MM.1S (cell line): ENCODE data around the gene LGR4.

Source experiments
- DNase-seq: peaks from one replicate; pipeline ENCODE4 v3.0.0-alpha.2; 2015
- H2AFZ ChIP-seq: fragments of 300-600 bp; sonication (generic); 2 replicates; pipeline ENCODE4 v1.6.0; 2016; ENCODE audit warnings: antibody characterized with exemption, low read length
- H3F3A ChIP-seq: fragments of 300-600 bp; sonication (generic); 2 replicates; pipeline ENCODE4 v1.6.1; 2016; ENCODE audit warnings: mild to moderate bottlenecking, antibody characterized with exemption, low read length, moderate library complexity, mixed read lengths; ENCODE audit not compliant: insufficient read depth
- H3K27ac ChIP-seq: fragments of 300-600 bp; sonication (generic); 2 replicates; pipeline ENCODE4 v1.5.1; 2016; ENCODE audit warnings: mild to moderate bottlenecking, low read length
- H3K27me3 ChIP-seq: fragments of 300-600 bp; sonication (generic); replicated peaks from 2 replicates; pipeline ENCODE4 v1.6.0; 2016; ENCODE audit warnings: low read length; ENCODE audit not compliant: insufficient read depth
- H3K36me3 ChIP-seq: fragments of 300-600 bp; sonication (generic); replicated peaks from 2 replicates; pipeline ENCODE4 v1.6.1; 2016; ENCODE audit warnings: mild to moderate bottlenecking, low read length, mixed read lengths; ENCODE audit not compliant: insufficient read depth
- H3K4me1 ChIP-seq: fragments of 300-600 bp; sonication (generic); 2 replicates; pipeline ENCODE4 v1.6.1; 2016; ENCODE audit warnings: low read length, mixed read lengths
- H3K4me2 ChIP-seq: fragments of 300-600 bp; sonication (generic); 2 replicates; pipeline ENCODE4 v1.6.0; 2016; ENCODE audit warnings: low read depth, low read length
- H3K4me3 ChIP-seq: fragments of 300-600 bp; sonication (generic); 2 replicates; pipeline ENCODE4 v1.5.1; 2016; ENCODE audit warnings: low read length, mixed read lengths
- H3K79me2 ChIP-seq: fragments of 300-600 bp; sonication (generic); 2 replicates; pipeline ENCODE4 v1.6.1; 2016; ENCODE audit warnings: mixed run types, low read length, mixed read lengths
- H3K9ac ChIP-seq: fragments of 300-600 bp; sonication (generic); 2 replicates; pipeline ENCODE4 v1.6.1; 2016; ENCODE audit warnings: low read length, mixed read lengths
- H3K9me2 ChIP-seq: fragments of 300-600 bp; sonication (generic); replicated peaks from 2 replicates; pipeline ENCODE4 v1.6.1; 2016; ENCODE audit warnings: mild to moderate bottlenecking, low read length, mixed read lengths; ENCODE audit not compliant: insufficient read depth
- H3K9me3 ChIP-seq: fragments of 300-600 bp; sonication (generic); replicated peaks from 2 replicates; pipeline ENCODE4 v1.6.1; 2016; ENCODE audit warnings: mild to moderate bottlenecking, low read length, mixed read lengths; ENCODE audit not compliant: insufficient read depth
- H4K20me1 ChIP-seq: fragments of 300-600 bp; sonication (generic); 2 replicates; pipeline ENCODE4 v1.6.1; 2016; ENCODE audit warnings: mild to moderate bottlenecking, low read length, moderate library complexity, mixed read lengths; ENCODE audit not compliant: insufficient read depth
- EZH2 ChIP-seq: fragments of 300-600 bp; sonication (generic); optimal IDR thresholded peaks from 2 replicates; pipeline ENCODE3; 2017; ENCODE audit warnings: low read depth, mild to moderate bottlenecking, antibody characterized with exemption, low read length, mixed read lengths
- EZH2phosphoT487 ChIP-seq: fragments of 300-600 bp; sonication (generic); IDR thresholded peaks from 2 replicates; pipeline ENCODE4 v1.6.1; 2018; ENCODE audit warnings: antibody characterized with exemption, low read length
- TF ChIP-seq, protein P1 (sequence below): fragments of 300-600 bp; sonication (generic); IDR thresholded peaks from 2 replicates; pipeline ENCODE4 v1.5.1; 2016; ENCODE audit warnings: antibody characterized with exemption, low read length, mixed read lengths

LGR4 gene

DNA sequence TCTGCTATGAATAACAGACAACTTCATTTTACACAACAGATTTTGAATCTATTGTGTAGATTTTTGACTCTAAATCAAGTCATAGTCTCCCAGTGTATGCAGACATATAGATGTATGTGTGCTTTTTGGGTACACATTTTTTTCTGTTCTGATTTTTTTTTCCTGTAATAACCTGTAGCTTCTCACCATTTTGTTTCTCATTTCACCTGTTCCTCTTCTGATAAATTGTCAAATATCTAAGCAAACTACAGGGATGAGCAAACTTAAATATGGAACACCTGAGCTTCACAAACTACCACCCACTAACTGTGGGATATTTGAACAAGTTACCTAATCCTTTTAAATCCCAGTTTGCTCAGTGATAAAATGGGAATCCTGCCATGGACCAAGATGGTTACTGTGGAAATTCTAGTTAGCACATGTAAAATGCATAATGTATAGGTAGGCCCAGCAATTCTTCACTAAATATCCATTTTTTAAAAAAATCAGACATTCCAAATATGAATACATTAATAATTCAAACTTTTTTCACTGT is 15.7 kb downstream of the LGR4 start:
- H3K27ac ChIP-seq: no peak overlapping the region
- H3K36me3 ChIP-seq: no peaks in the 10 kb centered on the region
- no peak overlapping the region for H3K4me3 ChIP-seq
- no peaks in the 10 kb centered on the region for H3K9me2 ChIP-seq
- no peaks in the 10 kb centered on the region for H3F3A ChIP-seq
- H3K4me1 ChIP-seq: no peaks in the 10 kb centered on the region
- no peak overlapping the region for H3K4me2 ChIP-seq
- H2AFZ ChIP-seq: no peak overlapping the region
- no peak for DNase-seq
- no peaks in the 10 kb centered on the region for H3K9me3 ChIP-seq
- TF ChIP-seq, protein P1, sequence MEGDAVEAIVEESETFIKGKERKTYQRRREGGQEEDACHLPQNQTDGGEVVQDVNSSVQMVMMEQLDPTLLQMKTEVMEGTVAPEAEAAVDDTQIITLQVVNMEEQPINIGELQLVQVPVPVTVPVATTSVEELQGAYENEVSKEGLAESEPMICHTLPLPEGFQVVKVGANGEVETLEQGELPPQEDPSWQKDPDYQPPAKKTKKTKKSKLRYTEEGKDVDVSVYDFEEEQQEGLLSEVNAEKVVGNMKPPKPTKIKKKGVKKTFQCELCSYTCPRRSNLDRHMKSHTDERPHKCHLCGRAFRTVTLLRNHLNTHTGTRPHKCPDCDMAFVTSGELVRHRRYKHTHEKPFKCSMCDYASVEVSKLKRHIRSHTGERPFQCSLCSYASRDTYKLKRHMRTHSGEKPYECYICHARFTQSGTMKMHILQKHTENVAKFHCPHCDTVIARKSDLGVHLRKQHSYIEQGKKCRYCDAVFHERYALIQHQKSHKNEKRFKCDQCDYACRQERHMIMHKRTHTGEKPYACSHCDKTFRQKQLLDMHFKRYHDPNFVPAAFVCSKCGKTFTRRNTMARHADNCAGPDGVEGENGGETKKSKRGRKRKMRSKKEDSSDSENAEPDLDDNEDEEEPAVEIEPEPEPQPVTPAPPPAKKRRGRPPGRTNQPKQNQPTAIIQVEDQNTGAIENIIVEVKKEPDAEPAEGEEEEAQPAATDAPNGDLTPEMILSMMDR: no peak
- TF ChIP-seq EZH2phosphoT487: no peak
- no peak for TF ChIP-seq EZH2
- no peaks in the 10 kb centered on the region for H3K79me2 ChIP-seq
- H4K20me1 ChIP-seq: no peaks in the 10 kb centered on the region
- no peak overlapping the region for H3K9ac ChIP-seq
- H3K27me3 ChIP-seq: no peaks in the 10 kb centered on the region

DNA sequence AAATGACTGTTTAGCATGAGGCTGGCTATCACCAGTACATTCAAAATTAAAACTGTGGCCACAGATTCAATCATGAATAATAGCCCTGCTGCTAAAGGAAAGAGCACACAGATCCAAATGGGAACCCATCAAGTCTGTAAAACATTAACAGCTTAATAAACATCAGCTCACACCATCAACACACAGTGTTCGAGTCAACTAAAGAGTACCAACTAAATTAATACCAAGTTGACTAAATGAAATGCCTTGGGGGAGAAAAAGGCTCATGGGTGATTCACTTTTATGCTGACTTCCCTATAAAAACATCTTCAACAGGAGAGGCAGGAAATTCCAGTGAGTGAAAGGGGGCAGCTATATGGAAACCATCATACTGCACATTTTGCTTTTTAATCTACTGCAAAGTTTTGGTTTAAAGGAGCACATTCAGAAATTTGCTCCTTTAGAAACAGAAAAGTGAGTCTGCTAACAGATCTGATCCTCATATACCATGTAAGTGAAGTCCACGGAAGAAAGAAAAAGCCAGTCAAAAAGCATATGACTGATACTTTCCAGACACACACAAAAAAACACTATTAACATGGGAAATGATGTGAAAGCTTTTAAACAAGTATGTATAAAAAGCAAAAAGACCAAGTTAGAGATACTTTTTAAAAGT is 16.3 kb downstream of the LGR4 start:
- TF ChIP-seq EZH2 (no peak), EZH2phosphoT487 (no peak)
- TF ChIP-seq, protein P1: no peak
- no peaks in the 10 kb centered on the region for H3K4me1 ChIP-seq
- H3K79me2 ChIP-seq: no peaks in the 10 kb centered on the region
- no peak overlapping the region for H3K9ac ChIP-seq
- no peaks in the 10 kb centered on the region for H3K36me3 ChIP-seq
- H3K27ac ChIP-seq: no peak overlapping the region
- no peaks in the 10 kb centered on the region for H3K27me3 ChIP-seq
- no peaks in the 10 kb centered on the region for H3F3A ChIP-seq
- no peak overlapping the region for H2AFZ ChIP-seq
- H3K9me3 ChIP-seq: no peaks in the 10 kb centered on the region
- no peak overlapping the region for H3K4me3 ChIP-seq
- no peaks in the 10 kb centered on the region for H4K20me1 ChIP-seq
- H3K4me2 ChIP-seq: no peak overlapping the region
- no peaks in the 10 kb centered on the region for H3K9me2 ChIP-seq
- DNase-seq: no peak

DNA sequence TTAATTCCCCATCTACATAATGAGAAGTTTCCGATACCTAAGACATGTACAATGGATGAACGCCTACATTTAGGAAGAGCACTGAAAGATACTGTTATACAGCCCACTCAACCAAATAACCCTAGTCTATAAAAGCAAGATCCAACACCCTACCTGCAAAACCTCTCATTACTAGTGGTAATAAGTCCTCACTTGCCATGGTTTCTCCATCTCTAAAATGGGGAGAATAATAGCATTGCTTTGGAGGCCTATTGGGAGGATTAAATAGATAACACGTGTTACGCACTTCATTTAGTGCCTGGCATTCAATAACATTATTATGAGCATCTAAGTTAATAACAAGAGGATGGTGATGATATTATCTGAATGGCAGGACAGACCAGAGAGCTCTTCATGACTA is 16.9 kb downstream of the LGR4 start:
- Histone ChIP-seq H3F3A (no peaks in the 10 kb centered on the region), H3K27me3 (no peaks in the 10 kb centered on the region), H4K20me1 (no peaks in the 10 kb centered on the region), H3K4me2 (no peak overlapping the region), H3K9me3 (no peaks in the 10 kb centered on the region), H3K9me2 (no peaks in the 10 kb centered on the region), H3K27ac (no peak overlapping the region), H3K4me3 (no peak overlapping the region), H2AFZ (no peak overlapping the region), H3K79me2 (no peaks in the 10 kb centered on the region), H3K9ac (no peak overlapping the region), H3K36me3 (no peaks in the 10 kb centered on the region), H3K4me1 (no peaks in the 10 kb centered on the region)
- DNase-seq: no peak
- TF ChIP-seq, protein P1: no peak
- TF ChIP-seq EZH2 (no peak), EZH2phosphoT487 (no peak)
